Loucy (cell line): ENCODE data around the gene XIRP2.

ENCODE experiments used
- H2AFZ ChIP-seq: fragments of 200-600 bp; sonication (generic); 2 replicates; pipeline ENCODE4 v1.6.0; 2016; ENCODE audit warnings: antibody characterized with exemption, mild to moderate bottlenecking, low read length, moderate library complexity
- H3F3A ChIP-seq: fragments of 200-600 bp; 2 replicates; pipeline ENCODE4 v1.6.0; 2016; ENCODE audit warnings: antibody characterized with exemption, low read depth, mild to moderate bottlenecking
- H3K27me3 ChIP-seq: fragments of 200-600 bp; sonication (generic); 2 replicates; pipeline ENCODE4 v1.6.1; 2014; ENCODE audit warnings: low read length, mild to moderate bottlenecking; ENCODE audit not compliant: insufficient read depth, poor library complexity, severe bottlenecking
- H3K36me3 ChIP-seq: fragments of 200-600 bp; sonication (generic); 2 replicates; pipeline ENCODE4 v1.6.1; 2016; ENCODE audit warnings: low read length; ENCODE audit not compliant: insufficient read depth
- H3K4me1 ChIP-seq: fragments of 200-600 bp; sonication (generic); 2 replicates; pipeline ENCODE4 v1.5.1; 2014; ENCODE audit warnings: low read length, mild to moderate bottlenecking; ENCODE audit not compliant: insufficient read depth, poor library complexity, severe bottlenecking
- H3K4me2 ChIP-seq: fragments of 200-600 bp; sonication (generic); 2 replicates; pipeline ENCODE4 v1.6.0; 2014; ENCODE audit warnings: antibody characterized with exemption, low read length, low read depth, mild to moderate bottlenecking; ENCODE audit not compliant: poor library complexity, severe bottlenecking
- H3K4me3 ChIP-seq: fragments of 200-600 bp; sonication (generic); 2 replicates; pipeline ENCODE4 v1.5.1; 2014; ENCODE audit warnings: low read length, mild to moderate bottlenecking, mixed read lengths; ENCODE audit not compliant: poor library complexity, severe bottlenecking
- H3K79me2 ChIP-seq: fragments of 200-600 bp; sonication (generic); 2 replicates; pipeline ENCODE4 v1.6.1; 2014; ENCODE audit warnings: low read length; ENCODE audit not compliant: insufficient read depth
- H3K9ac ChIP-seq: fragments of 200-600 bp; sonication (generic); 2 replicates; pipeline ENCODE4 v1.6.0; 2014; ENCODE audit warnings: mild to moderate bottlenecking, low read depth, low read length, moderate library complexity; ENCODE audit not compliant: poor library complexity, severe bottlenecking
- H3K9me2 ChIP-seq: fragments of 200-600 bp; sonication (generic); replicated peaks from 2 replicates; pipeline ENCODE4 v1.6.1; 2016; ENCODE audit warnings: low read depth, low read length, mixed read lengths
- H3K9me3 ChIP-seq: fragments of 200-600 bp; sonication (generic); 2 replicates; pipeline ENCODE4 v1.6.1; 2014; ENCODE audit warnings: mild to moderate bottlenecking, antibody characterized with exemption, low read length, low read depth; ENCODE audit not compliant: insufficient read depth
- H4K20me1 ChIP-seq: fragments of 200-600 bp; sonication (generic); 2 replicates; pipeline ENCODE4 v1.6.0; 2014; ENCODE audit warnings: antibody characterized with exemption, low read length, mild to moderate bottlenecking; ENCODE audit not compliant: insufficient read depth, poor library complexity, severe bottlenecking
- EZH2phosphoT487 ChIP-seq: fragments of 200-600 bp; IDR thresholded peaks from 2 replicates; pipeline ENCODE4 v1.6.1; 2018; ENCODE audit warnings: antibody characterized with exemption, mild to moderate bottlenecking, moderate library complexity, borderline replicate concordance
- TF ChIP-seq, protein P1 (sequence below): fragments of 200-600 bp; sonication (generic); conservative IDR thresholded peaks from 2 replicates; pipeline ENCODE4 v1.5.1; 2014; ENCODE audit warnings: mild to moderate bottlenecking, antibody characterized with exemption, low read length

The XIRP2 gene

GRCh38 chr2:166972002-166972401 is 83.7 kb downstream of the XIRP2 start:
- no peaks in the 10 kb centered on the region for H3K27me3 ChIP-seq
- H3K36me3 ChIP-seq, result no peaks in the 10 kb centered on the region
- H3K9me3 ChIP-seq, result no peaks in the 10 kb centered on the region
- H3K4me2 ChIP-seq, result no peak overlapping the region
- H2AFZ ChIP-seq, result peak overlapping the region; percentile 53
- H4K20me1 ChIP-seq, result no peaks in the 10 kb centered on the region
- no peak overlapping the region for H3K9ac ChIP-seq
- H3K9me2 ChIP-seq, result no peaks in the 10 kb centered on the region
- H3K79me2 ChIP-seq, result no peaks in the 10 kb centered on the region
- H3K4me1 ChIP-seq, result no peaks in the 10 kb centered on the region
- no peak overlapping the region for H3K4me3 ChIP-seq
- TF ChIP-seq EZH2phosphoT487, result no peak
- TF ChIP-seq, protein P1, sequence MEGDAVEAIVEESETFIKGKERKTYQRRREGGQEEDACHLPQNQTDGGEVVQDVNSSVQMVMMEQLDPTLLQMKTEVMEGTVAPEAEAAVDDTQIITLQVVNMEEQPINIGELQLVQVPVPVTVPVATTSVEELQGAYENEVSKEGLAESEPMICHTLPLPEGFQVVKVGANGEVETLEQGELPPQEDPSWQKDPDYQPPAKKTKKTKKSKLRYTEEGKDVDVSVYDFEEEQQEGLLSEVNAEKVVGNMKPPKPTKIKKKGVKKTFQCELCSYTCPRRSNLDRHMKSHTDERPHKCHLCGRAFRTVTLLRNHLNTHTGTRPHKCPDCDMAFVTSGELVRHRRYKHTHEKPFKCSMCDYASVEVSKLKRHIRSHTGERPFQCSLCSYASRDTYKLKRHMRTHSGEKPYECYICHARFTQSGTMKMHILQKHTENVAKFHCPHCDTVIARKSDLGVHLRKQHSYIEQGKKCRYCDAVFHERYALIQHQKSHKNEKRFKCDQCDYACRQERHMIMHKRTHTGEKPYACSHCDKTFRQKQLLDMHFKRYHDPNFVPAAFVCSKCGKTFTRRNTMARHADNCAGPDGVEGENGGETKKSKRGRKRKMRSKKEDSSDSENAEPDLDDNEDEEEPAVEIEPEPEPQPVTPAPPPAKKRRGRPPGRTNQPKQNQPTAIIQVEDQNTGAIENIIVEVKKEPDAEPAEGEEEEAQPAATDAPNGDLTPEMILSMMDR, result no peak
- no peaks in the 10 kb centered on the region for H3F3A ChIP-seq

DNA sequence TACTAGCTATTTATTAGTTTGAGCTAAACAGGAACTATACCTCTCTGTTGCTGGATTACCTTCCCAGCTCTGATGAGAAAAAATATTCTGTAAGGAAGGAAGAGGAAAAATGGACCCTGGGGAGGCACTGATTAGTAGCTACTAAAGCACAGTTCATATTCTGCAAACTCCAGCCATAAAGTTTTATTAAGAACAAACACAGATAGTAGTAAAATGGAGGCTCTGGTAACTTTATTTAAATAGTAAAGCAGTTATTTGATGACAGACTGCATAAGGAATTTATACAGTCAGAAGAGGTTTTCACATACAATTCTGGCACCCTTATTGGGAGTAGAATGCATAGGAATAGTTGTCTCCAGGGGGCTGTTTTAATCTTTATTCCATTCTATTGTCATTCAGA is 84.1 kb downstream of the XIRP2 start:
- Histone ChIP-seq H3K9me2 (no peaks in the 10 kb centered on the region), H3K9ac (no peak overlapping the region), H3K4me3 (no peak overlapping the region), H3F3A (no peaks in the 10 kb centered on the region), H3K4me1 (no peaks in the 10 kb centered on the region), H3K9me3 (no peaks in the 10 kb centered on the region), H3K4me2 (no peak overlapping the region), H3K27me3 (no peaks in the 10 kb centered on the region), H3K36me3 (no peaks in the 10 kb centered on the region), H2AFZ (peak overlapping the region; percentile 53), H3K79me2 (no peaks in the 10 kb centered on the region), H4K20me1 (no peaks in the 10 kb centered on the region)
- TF ChIP-seq EZH2phosphoT487, result no peak
- TF ChIP-seq, protein P1, result no peak

DNA sequence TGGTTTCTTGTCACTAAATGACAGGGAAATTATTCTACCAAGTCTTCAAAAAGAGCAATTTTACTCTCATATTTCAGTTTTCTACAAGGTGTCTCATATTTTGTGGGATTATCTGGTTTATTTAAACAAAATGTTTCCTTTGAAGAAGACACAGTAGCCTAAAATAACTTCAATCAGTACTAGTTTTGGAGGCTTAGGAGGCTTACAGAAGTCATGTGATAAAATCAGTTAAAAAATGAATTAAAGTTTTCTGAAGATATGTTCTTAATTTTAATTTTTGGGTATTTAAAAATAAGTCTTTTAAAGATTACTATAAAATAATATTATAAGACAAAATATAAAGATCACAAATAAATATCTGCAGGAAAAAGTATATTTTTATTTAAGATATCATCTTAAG is 95.9 kb downstream of the XIRP2 start:
- no peaks in the 10 kb centered on the region for H3K9me2 ChIP-seq
- no peaks in the 10 kb centered on the region for H3K79me2 ChIP-seq
- no peaks in the 10 kb centered on the region for H4K20me1 ChIP-seq
- no peak overlapping the region for H3K4me2 ChIP-seq
- no peaks in the 10 kb centered on the region for H3F3A ChIP-seq
- no peak overlapping the region for H3K4me3 ChIP-seq
- no peaks in the 10 kb centered on the region for H3K36me3 ChIP-seq
- no peaks in the 10 kb centered on the region for H3K27me3 ChIP-seq
- no peaks in the 10 kb centered on the region for H3K4me1 ChIP-seq
- no peak overlapping the region for H3K9ac ChIP-seq
- no peak overlapping the region for H2AFZ ChIP-seq
- TF ChIP-seq, protein P1, result no peak
- TF ChIP-seq EZH2phosphoT487, result no peak
- H3K9me3 ChIP-seq, result no peaks in the 10 kb centered on the region
